Measurements from ENCODE around the gene MVP. TPM values are rescaled to one million over a fixed set of nuclear protein-coding genes. Genes with fewer than 3 reads are reported as not detected.
"Not testable (repeated sequence)": the region's sequence is repeated elsewhere in the genome, so short reads cannot be mapped to it uniquely, and the experiment has no call there.

The MVP gene
- total RNA-seq (2022) (62.9 and 72.5 TPM in 2 replicates), Bru-seq, nascent RNA (percentile 54 among the genes with signal in this experiment), BruChase-seq, experiment 1, labeled RNA remaining after a 2-hour chase (percentile 57 among the genes with signal in this experiment), BruChase-seq, experiment 2, labeled RNA remaining after a 6-hour chase (percentile 68 among the genes with signal in this experiment)
- long read RNA-seq, partial matches to known transcripts: 19 of 101 reads
- long read RNA-seq, other reads (novel, unspliced or antisense): 80 of 101 reads

GRCh38 chr16:29820271-29820701 is at the start of gene MVP:
TSS of gene MVP (plus strand) at chr16:29820462. CDS start at chr16:29830550, 10,088 bp downstream.
- CTCF ChIA-PET: interaction anchor here (2.4 kb wide), 1 partner anchor 28 kb away, joined by 9 read pairs; no protein-coding TSS in a partner anchor
- BruUV-seq (replicated peaks): no TSS peak
- no peak for TF ChIP-seq CTCF (IDR thresholded peaks at IDR 0.05; ENCODE audit: insufficient read depth in 1 of 2, low read depth in 1 of 2, low read length in 1 of 2, severe bottlenecking in 1 of 2, unreplicated experiment in 1 of 2)
- POLR2A ChIA-PET: no interaction called here
- Histone ChIP-seq H3K4me1 (peaks cover 16% of the 10 kb centered on the region), H3K9me3 (no peaks in the 10 kb centered on the region), H3K36me3 (ENCODE audit: control insufficient read depth, insufficient read depth, low read length) (no peaks in the 10 kb centered on the region; the same call in 1 of the 2 replicates), H3K4me3 (ENCODE audit: low read depth, low read length) (peak within 1 kb of the TSS; percentile 29), H3K27me3 (replicated peaks; ENCODE audit: control insufficient read depth, insufficient read depth, low read length) (no peaks in the 10 kb centered on the region)
- no peak for DNase-seq
- Mint-ChIP-seq H3K4me3 (ENCODE audit: unreplicated experiment) (peak within 1 kb of the TSS; percentile 29), H3K36me3 (ENCODE audit: insufficient read depth, unreplicated experiment) (peaks cover 47% of the 10 kb centered on the region), H3K9me3 (ENCODE audit: unreplicated experiment) (no peaks in the 10 kb centered on the region), H3K27ac (ENCODE audit: unreplicated experiment) (no peak within 1 kb of the TSS), H3K4me1 (ENCODE audit: low read depth, unreplicated experiment) (peaks cover 23% of the 10 kb centered on the region), H3K27me3 (ENCODE audit: insufficient read depth, unreplicated experiment) (no peaks in the 10 kb centered on the region)
- intact Hi-C loops (cut with micrococcal nuclease; ENCODE audit: unreplicated experiment): no loop called here

- BruUV-seq (replicated peaks); H3K36me3 ChIP-seq (ENCODE audit: control insufficient read depth, insufficient read depth, low read length); H3K9me3 Mint-ChIP-seq (ENCODE audit: unreplicated experiment); H3K27me3 ChIP-seq (replicated peaks; ENCODE audit: control insufficient read depth, insufficient read depth, low read length); H3K36me3 Mint-ChIP-seq (ENCODE audit: insufficient read depth, unreplicated experiment); H3K4me3 Mint-ChIP-seq (ENCODE audit: unreplicated experiment); POLR2A ChIA-PET; H3K4me3 ChIP-seq (ENCODE audit: low read depth, low read length); H3K27me3 Mint-ChIP-seq (ENCODE audit: insufficient read depth, unreplicated experiment); DNase-seq; H3K27ac Mint-ChIP-seq (ENCODE audit: unreplicated experiment); H3K9me3 ChIP-seq; intact Hi-C loops (cut with micrococcal nuclease; ENCODE audit: unreplicated experiment): not testable (repeated sequence)
- peaks cover 34% of the 10 kb centered on the region for H3K4me1 Mint-ChIP-seq (ENCODE audit: low read depth, unreplicated experiment)
- H3K4me1 ChIP-seq: peaks cover 13% of the 10 kb centered on the region
- CTCF ChIA-PET: interaction anchor here (1.0 kb wide), 1 partner anchor 72 kb away, joined by 5 read pairs; no protein-coding TSS in a partner anchor
These were observed 47.9 kb upstream of the MVP start for GRCh38 chr16:29772330-29772729.

GRCh38 chr16:29774730-29775129 is 45.5 kb upstream of the MVP start:
- CTCF ChIA-PET: no interaction called here

More at GRCh38 chr16:29774730-29775129, 45.5 kb upstream of the MVP start:
- H3K27me3 Mint-ChIP-seq (ENCODE audit: insufficient read depth, unreplicated experiment): no peaks in the 10 kb centered on the region
- Histone ChIP-seq H3K4me3 (ENCODE audit: low read depth, low read length) (no peak overlapping the region), H3K27me3 (replicated peaks; ENCODE audit: control insufficient read depth, insufficient read depth, low read length) (no peaks in the 10 kb centered on the region), H3K9me3 (no peaks in the 10 kb centered on the region), H3K36me3 (ENCODE audit: control insufficient read depth, insufficient read depth, low read length) (no peaks in the 10 kb centered on the region), H3K4me1 (peaks cover 33% of the 10 kb centered on the region)
- peak overlapping the region; percentile 45 for H3K27ac Mint-ChIP-seq (ENCODE audit: unreplicated experiment)
- H3K36me3 Mint-ChIP-seq (ENCODE audit: insufficient read depth, unreplicated experiment): peaks cover 6% of the 10 kb centered on the region
- peaks cover 41% of the 10 kb centered on the region for H3K4me1 Mint-ChIP-seq (ENCODE audit: low read depth, unreplicated experiment)
- H3K4me3 Mint-ChIP-seq (ENCODE audit: unreplicated experiment): no peak overlapping the region
- peaks cover 10% of the 10 kb centered on the region for H3K9me3 Mint-ChIP-seq (ENCODE audit: unreplicated experiment)
- BruUV-seq (replicated peaks): no TSS peak
- intact Hi-C loops (cut with micrococcal nuclease; ENCODE audit: unreplicated experiment): loop anchor here (5.0 kb wide), 1 partner anchor 47 kb away; no protein-coding TSS in a partner anchor
- POLR2A ChIA-PET: no interaction called here
- no peak for DNase-seq
- no peak for TF ChIP-seq CTCF (IDR thresholded peaks at IDR 0.05; ENCODE audit: insufficient read depth in 1 of 2, low read depth in 1 of 2, low read length in 1 of 2, severe bottlenecking in 1 of 2, unreplicated experiment in 1 of 2)
